NCI-H2081 (cell line): Measurements from ENCODE around the gene TMEM43.

Experiments used
- DNase-seq, 2 experiments: peaks; one replicate each; lab custom pipeline; 2025; lab: John Stamatoyannopoulos, UW

Gene TMEM43

DNA sequence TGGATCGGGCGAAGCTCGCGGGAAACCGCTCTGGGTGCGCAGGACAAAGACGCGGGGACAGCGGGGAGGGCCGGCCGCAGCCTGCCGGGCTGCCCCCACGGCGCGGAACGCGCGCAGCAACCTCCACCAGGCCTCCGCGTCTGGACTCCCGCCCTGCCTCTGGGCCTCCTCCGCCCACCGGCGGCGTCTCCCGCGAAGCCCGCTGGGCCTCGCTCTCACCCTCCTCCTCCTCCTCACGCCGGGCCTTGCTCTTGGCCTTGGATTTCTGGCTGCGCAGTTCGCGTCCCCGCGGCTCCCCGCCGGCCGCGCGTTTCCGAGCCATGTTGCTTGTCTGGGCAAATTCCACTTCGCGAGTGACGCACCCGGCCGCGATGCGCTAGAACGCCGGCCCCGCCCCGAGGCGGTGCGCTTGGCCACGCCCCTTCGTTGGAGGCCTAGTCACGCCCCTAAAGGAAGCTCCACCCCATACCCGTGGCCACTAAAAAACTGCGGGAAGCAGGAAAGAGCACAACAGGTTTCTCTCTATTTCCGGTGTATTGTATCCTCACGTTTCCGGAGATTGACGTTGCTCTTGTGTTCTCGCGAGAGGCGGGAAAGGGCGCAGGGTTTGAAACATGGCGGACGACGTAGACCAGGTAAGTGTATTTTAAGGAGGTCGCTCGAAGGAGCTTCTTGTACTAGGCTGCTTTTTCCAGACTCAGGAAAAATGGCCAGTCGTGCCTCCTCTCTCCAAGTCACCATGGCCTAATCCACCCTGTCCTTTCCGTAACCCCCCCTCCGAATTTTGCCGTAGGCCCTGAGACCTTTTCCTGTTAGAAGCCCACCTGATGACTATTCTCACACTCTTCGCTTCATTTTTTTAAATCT is 53.6 kb downstream of the TMEM43 start, which contains the start of the genes LSM3 and XPC:
LSM3 (plus strand) TSS at position 571 of the 867 bp plus-strand sequence; CDS start at position 615, 44 bp downstream.
XPC (minus strand) TSS at position 355 of the 867 bp plus-strand sequence; CDS start at position 322, 33 bp downstream.
- DNase-seq: peak; percentile 91 to 96

DNA sequence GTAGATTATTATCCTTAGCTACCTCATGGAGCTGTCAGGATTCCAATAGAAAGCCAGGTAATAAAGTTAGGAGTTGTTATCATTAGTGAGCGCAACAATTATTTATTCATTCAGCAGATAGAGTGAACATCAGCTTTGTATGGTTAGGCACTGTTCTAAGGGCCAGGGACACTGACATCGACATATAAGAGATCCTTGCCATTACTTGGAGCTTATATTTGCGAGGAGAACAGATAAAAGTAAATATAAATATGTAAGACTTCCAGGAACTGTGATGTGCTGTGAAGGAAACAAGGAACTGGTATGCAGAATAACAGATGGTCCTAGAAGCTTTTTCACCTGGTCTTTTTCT is 54.2 kb downstream of the TMEM43 start:
- no peak for DNase-seq

DNA sequence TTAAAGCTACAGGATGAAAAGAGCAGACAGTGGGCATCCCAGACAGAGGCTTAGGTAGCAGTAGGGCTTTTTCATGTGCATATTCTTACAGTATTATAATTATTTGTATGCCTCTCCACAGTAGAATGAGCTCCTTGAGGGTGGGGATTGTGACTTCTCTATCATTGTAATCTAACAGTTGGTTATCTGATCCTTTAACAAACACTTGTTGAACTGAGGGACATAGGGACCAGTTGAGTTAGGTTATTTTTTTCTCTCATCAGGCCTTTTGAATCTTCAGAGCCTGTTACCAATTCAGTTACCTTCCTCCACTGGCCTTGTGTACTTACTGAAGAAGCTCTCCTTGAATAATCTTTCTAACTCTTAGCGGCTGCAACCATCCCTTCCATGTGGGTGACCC is 54.9 kb downstream of the TMEM43 start:
- DNase-seq: no peak

DNA sequence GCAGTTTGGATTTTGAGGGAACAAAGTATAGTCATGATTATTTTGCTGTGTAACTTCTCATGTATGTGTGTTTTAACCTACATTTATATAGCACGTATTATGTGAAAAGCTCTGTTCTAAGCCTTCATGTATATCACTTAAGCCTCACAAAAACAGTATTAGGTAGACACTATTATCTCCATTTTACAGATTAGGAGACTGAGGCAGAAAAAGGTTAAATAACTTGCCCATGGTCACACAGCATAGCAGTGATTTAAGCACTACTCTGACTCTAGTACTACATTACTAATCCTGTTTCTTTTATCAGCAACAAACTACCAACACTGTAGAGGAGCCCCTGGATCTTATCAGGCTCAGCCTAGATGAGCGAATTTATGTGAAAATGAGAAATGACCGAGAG is 56.4 kb downstream of the TMEM43 start:
- DNase-seq: no peak

DNA sequence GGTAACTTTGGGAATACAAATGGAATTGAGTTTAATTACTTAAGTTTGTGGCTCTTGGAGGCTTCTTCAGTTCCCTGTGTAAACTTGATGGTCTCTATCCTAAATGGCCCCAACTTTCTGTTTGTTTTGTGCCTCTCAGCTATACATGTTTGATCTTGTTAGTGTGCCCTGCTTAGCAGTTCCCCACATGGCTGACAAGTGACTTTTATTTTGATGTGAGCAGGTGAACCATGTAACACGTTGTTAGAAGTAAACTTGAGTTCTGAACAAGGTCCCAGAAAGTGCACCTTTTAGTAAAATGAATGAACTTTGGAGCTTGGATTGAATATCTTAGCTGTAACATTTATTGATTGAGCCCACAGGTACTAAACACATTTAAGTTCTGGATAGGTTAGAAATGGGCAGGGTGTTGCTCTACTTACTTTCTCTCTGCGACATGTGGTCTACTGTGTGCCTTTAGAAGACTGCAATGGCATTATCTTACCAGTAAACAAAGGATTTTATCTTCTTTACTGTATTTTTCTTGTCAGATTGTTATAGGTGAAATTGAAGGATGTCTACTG is 58.2 kb downstream of the TMEM43 start:
- no peak for DNase-seq

DNA sequence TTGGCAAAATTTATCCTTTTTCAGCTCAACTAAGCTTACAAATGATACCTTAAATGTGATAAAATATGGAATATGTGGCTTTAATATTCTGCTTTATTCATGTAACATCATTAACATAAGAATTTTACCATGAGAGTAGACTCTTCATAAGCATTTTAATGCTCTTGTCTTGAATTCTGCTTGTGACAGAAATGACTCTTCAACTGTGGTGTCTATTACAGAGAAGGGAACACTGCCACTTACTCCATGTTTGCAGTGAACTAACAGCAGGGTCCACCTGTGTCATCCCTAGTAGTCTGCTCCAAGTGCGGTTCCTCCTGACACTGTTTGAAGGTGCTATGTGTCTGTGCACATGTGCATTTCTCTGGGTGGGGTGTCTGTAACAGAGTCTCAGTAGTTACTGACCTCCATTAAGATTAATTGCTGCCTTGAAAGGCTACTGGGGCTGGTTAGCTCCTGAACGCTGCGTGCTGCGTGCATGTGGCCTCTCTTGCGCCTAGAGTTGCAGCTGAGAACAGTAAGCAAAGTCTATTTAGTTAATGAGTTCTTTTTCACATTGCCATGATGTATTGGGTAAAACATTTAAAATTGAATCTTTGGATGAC is 62.1 kb downstream of the TMEM43 start:
- DNase-seq: no peak

DNA sequence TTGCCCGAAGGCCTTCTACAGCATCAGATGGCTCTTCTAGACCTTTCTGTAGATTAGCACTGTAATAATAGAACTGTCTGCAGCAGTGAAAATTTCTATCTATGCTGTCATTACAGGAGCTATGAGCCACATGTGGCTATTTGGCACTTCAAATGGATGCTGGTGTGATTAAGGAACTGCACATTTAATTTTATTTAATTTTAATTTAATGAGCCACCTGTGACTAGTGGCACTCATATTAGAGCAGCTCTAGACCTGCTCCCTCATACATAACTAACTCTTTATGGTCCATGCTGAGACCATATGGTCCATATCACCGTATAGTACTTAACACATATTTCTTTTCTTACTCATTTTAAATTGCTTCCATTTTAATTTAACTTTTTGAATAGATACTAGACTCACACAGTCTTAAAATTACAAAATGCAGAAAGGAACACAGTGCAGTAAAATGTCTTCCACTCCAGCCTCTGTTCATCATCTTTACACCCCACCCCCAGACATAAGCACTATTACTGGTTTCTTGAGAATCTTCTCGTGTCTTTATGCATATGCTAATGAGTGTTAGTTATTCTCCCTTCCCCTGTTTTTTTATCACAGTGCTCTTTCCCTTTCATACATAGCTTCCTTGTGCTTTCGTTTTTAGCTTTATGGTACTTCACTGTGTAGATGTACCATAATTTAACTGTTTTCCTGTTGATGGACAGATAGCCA is 63.3 kb downstream of the TMEM43 start:
- no peak for DNase-seq
